Measurements from ENCODE around the gene RAB3GAP1. TPM values are rescaled to one million over a fixed set of nuclear protein-coding genes. Genes with fewer than 3 reads are reported as not detected.
"Not testable (repeated sequence)": the region's sequence is repeated elsewhere in the genome, so short reads cannot be mapped to it uniquely, and the experiment has no call there.

The RAB3GAP1 gene
- total RNA-seq, 4 donors from 2014 or later = 34.4 to 53.3 (median 45.1) TPM

DNA sequence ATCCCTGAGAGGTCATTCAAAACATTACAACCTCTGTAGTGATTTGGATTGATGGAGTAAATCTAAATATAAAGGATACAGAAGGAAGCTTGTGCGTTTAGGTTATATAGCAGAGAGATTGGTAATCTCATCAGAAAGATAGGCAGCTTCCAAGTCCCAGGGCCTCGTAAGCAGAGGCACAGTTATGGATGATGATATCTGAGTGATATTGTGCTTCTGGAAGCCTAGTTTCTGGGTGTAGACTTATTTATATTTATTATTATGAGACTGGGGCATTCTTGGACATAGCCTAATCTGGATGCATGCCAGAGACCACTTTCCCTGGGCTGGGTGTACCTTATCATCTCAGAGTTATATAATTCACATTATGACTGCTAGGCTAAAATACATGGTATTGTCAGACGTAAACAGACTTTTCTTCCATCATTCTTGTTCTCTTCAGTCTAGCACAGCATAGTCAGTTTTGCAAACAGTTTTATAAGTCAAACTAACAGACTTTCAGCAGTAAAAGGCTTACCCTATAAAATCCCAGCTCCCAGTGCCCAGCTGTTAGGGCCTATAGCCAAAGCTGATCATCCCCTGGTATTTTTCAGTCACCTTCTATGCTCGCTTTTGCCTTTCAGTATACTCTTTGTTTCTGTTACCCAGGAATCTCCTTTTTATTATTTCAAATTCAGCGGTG lies 47.9 kb downstream of the RAB3GAP1 start:
- ATAC-seq (ENCODE audit: low FRiP score) = no peak
- no peak for DNase-seq (ENCODE audit: low spot score)
- TF ChIP-seq, protein P1, sequence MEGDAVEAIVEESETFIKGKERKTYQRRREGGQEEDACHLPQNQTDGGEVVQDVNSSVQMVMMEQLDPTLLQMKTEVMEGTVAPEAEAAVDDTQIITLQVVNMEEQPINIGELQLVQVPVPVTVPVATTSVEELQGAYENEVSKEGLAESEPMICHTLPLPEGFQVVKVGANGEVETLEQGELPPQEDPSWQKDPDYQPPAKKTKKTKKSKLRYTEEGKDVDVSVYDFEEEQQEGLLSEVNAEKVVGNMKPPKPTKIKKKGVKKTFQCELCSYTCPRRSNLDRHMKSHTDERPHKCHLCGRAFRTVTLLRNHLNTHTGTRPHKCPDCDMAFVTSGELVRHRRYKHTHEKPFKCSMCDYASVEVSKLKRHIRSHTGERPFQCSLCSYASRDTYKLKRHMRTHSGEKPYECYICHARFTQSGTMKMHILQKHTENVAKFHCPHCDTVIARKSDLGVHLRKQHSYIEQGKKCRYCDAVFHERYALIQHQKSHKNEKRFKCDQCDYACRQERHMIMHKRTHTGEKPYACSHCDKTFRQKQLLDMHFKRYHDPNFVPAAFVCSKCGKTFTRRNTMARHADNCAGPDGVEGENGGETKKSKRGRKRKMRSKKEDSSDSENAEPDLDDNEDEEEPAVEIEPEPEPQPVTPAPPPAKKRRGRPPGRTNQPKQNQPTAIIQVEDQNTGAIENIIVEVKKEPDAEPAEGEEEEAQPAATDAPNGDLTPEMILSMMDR (IDR thresholded peaks at IDR 0.05) = no peak

DNA sequence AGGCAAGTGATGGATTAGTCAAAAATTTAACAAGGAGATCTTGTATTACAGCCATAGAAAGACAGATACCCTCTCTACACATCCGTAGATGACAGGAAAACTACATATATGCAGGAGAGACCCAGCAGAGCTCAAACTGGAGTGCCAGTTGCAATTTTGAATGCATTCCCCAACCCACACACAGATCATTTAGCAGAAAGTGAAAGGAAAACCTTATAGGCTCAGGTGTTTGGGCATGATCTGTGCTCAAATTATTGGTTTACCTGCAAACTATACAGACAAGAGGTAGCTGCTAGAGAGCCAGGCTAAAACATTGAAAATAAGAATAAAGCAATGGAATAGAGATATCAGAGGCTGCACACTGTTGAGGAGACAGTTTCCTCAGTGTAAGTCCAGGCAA lies 51.8 kb downstream of the RAB3GAP1 start:
- ATAC-seq (ENCODE audit: low FRiP score) (no peak), DNase-seq (ENCODE audit: low spot score) (no peak)
- TF ChIP-seq, protein P1 (IDR thresholded peaks at IDR 0.05) = no peak

DNA sequence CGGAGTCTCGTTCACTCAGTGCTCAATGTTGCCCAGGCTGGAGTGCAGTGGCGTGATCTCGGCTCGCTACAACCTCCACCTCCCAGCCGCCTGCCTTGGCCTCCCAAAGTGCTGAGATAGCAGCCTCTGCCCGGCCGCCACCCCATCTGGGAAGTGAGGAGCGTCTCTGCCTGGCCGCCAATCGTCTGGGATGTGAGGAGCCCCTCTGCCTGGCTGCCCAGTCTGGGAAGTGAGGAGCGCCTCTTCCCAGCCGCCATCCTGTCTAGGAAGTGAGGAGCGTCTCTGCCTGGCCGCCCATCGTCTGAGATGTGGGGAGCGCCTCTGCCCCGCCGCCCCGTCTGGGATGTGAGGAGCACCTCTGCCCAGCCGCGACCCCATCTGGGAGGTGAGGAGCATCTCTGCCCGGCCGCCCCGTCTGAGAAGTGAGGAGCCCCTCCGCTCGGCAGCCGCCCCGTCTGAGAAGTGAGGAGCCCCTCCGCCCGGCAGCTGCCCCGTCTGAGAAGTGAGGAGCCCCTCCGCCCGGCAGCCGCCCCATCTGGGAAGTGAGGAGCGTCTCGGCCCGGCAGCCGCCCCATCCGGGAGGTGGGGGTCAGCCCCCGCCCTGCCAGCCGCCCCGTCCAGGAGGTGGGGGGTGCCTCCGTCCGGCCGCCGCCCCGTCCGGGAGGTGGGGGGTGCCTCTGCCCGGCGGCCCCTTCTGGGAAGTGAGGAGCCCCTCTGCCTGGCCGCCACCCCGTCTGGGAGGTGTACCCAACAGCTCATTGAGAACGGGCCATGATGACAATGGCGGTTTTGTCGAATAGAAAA lies 53.6 kb downstream of the RAB3GAP1 start:
- not testable (repeated sequence) for ATAC-seq (ENCODE audit: low FRiP score); DNase-seq (ENCODE audit: low spot score)

DNA sequence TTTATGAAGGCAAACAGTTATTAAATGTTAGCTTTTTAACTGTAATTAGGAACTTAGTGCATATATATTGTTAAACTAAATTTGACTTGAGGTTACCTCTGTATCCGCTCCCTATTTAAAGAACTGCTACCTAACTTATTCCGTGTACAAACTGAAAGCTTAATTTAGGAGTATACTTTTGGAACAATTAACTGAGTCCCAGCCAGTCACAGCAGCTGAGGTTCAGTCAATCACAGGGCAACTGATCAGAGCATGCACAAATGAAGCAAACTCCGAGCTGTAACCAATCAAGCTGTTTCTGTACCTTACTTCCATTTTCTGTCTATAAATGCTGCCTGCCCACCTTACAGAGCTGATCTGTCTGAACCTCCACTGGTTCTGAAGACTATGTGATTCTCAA lies 61.2 kb downstream of the RAB3GAP1 start:
- TF ChIP-seq, protein P1 (IDR thresholded peaks at IDR 0.05) = no peak
- no peak for DNase-seq (ENCODE audit: low spot score)
- no peak for ATAC-seq (ENCODE audit: low FRiP score)

DNA sequence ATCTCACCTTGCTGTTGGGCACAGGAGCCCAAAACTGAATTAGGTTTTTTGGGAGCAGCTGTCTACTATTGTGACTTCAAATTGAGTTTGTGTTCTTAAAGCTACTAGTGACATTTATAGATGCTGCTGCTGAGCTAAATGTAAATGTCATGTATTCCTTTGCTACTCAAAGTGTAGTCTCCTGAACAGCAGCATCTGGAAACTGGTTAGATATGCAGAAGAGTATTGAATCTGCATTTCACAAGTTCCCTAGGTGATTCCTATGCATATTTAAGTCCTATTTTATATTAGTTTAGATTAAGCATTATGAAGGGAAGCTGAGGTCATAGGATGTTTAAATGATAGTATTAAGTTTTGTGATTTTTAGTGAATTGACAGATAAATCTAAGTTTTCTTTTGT lies 67.5 kb downstream of the RAB3GAP1 start:
- ATAC-seq (ENCODE audit: low FRiP score) (no peak), DNase-seq (ENCODE audit: low spot score) (no peak)
- TF ChIP-seq, protein P1 (IDR thresholded peaks at IDR 0.05) = no peak

DNA sequence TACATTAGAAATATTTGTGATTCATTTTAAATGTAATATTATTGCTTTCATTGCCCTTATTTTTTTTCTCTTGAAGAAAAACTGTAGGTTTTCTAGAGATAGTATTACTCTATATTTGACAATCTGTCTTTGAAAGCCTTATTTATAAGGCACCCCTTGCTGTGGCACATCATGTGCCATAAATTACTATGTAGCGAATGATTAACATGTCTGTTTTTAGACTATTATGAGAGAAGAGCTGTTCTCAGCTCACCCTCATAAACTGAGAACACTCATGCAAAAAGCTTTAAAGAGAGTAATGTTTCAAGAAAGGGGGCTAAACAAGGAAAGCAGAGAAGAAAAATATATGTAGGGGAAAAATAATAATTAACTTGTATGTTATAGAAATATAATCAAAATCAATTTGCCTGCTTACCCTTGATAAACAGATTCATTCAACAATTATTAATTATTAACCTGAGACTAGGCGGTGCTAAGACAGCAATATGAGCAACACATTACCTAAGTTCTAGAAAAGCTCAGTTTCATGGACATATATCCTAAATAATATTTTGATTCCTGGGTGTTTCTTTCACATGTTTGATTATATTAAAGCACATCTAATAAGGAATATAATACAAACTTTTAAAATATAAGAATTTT lies 69.0 kb downstream of the RAB3GAP1 start:
- DNase-seq (ENCODE audit: low spot score) (no peak), ATAC-seq (ENCODE audit: low FRiP score) (no peak)
- TF ChIP-seq, protein P1 (IDR thresholded peaks at IDR 0.05) = no peak

DNA sequence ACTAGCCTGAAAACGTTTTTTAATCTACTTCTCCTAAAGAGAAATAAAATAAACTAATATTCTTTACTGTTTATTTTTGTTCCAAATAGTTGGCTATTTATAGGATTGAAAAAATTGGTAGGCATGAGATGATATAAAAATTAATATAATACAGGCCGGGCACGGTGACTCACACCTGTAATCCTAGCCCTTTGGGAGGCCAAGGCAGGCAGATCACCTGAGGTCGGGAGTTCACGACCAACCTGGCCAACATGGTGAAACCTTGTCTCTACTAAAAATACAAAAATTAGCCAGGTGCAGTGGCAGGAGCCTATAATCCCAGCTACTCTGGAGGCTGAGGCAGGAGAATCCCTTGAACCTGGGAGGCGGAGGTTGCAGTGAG lies 69.6 kb downstream of the RAB3GAP1 start:
- DNase-seq (ENCODE audit: low spot score); ATAC-seq (ENCODE audit: low FRiP score): not testable (repeated sequence)
